Stimulated activated CD4-positive, alpha-beta T cell treated with anti-CD3 and anti-CD28 coated beads, TNF-alpha, amount 100 ng/mL, for 24 hours (primary cell): ENCODE results near the gene HNRNPF.
A peak's percentile ranks its signal among the peaks of the same experiment; 100 is the strongest.
"Not testable (repeated sequence)": the region's sequence is repeated elsewhere in the genome, so short reads cannot be mapped to it uniquely, and the experiment has no call there.

Source experiments
- DNase-seq, 3 experiments: peaks; one replicate each; pipeline ENCODE4 v3.0.0-alpha.2; 2020; ENCODE audit warnings: low read depth in 3 of 3

Gene HNRNPF, protein sequence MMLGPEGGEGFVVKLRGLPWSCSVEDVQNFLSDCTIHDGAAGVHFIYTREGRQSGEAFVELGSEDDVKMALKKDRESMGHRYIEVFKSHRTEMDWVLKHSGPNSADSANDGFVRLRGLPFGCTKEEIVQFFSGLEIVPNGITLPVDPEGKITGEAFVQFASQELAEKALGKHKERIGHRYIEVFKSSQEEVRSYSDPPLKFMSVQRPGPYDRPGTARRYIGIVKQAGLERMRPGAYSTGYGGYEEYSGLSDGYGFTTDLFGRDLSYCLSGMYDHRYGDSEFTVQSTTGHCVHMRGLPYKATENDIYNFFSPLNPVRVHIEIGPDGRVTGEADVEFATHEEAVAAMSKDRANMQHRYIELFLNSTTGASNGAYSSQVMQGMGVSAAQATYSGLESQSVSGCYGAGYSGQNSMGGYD

DNA sequence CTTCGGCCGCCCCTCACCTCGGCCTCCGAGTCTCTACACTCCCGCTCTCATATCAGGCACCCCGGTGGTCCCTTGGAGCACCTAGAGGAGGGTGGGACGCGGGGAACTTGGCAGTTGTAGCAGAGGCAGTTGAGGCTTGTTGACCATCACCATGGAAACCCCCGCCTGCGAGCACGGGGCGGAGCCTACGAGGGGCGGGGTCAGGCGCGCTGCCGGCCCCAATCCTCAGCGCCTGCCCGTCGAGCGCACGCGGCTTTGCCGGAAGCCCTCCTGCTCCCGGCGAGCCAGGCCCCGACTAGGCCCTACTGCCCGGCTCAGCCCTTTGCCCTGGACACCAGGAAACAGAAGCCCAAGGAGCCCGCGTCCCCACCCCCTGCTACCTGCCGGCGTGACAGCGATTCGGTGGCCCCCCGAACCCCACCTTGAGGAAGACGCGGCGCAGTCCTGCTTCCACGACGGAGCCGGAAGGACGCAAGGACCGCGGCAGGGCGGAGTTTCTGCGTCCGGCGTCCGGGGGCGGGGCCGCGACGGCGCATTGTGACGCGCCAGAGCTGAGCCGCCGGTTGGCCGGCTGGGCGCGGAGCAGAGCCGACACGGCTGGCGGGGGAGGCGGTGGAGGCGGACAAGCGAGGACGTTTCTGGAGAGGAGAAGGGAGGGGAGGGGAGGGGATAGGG, at the start of gene HNRNPF:
HNRNPF (minus strand) TSS at position 477 of the 675 bp plus-strand sequence. CDS start 21,302 bp downstream, outside the sequence.
- peak; percentile 87 to 94 (median 89) for DNase-seq

GRCh38 chr10:43458227-43458626, 49.2 kb upstream of the HNRNPF start:
- no peak for DNase-seq

GRCh38 chr10:43456561-43456960, 47.6 kb upstream of the HNRNPF start:
- not testable (repeated sequence) for DNase-seq

GRCh38 chr10:43454025-43454424, 45.0 kb upstream of the HNRNPF start:
- not testable (repeated sequence) for DNase-seq

- DNase-seq: no peak
Observed at GRCh38 chr10:43453266-43453831, 44.4 kb upstream of the HNRNPF start.

DNA sequence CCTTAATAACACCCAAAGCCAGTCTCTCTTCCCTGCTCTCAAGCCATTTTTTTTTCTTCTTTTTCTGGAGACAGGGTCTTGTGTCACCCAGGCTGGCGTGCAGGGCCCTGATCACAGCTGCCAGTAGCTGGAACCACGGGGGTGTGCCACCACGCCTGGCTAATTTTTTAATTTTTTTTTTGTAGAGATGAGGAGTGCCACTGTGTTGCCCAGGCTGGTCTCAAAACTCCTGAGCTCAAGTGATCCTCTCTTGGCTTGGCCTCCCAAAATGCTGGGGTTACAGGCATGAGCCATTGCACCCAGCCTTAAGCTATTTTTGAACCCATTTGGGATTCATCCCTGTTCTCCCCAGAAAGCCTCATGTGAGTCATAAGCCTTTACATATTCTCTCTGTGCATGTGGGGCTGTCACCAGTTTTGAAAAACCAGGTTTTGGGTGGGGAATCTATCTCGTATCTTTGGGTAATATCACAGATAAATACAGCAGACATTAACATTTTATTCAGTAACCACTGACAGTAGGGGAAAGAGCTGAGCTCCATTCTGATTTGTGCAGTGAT, 43.4 kb upstream of the HNRNPF start:
- DNase-seq: no peak

DNA sequence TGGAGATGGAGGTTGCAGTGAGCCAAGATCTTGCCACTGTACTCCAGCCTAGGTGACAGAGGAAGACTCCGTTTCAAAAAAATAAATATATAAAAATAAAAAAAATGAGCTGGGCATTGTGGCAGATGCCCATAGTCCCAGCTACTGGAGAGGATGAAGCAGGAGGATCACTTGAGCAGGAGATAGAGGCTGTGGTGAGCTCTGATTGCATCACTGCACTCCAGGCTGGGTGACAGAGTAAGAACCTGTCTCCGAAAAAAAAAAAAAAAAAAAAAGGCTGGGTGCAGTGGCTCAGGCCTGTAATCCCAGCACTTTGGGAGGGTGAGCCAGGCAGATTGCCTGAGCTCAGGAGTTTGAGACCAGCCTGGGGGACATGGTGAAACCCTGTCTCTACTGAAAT, 39.8 kb upstream of the HNRNPF start:
- DNase-seq: no peak

GRCh38 chr10:43446219-43447017, 37.4 kb upstream of the HNRNPF start:
- DNase-seq: not testable (repeated sequence)

DNA sequence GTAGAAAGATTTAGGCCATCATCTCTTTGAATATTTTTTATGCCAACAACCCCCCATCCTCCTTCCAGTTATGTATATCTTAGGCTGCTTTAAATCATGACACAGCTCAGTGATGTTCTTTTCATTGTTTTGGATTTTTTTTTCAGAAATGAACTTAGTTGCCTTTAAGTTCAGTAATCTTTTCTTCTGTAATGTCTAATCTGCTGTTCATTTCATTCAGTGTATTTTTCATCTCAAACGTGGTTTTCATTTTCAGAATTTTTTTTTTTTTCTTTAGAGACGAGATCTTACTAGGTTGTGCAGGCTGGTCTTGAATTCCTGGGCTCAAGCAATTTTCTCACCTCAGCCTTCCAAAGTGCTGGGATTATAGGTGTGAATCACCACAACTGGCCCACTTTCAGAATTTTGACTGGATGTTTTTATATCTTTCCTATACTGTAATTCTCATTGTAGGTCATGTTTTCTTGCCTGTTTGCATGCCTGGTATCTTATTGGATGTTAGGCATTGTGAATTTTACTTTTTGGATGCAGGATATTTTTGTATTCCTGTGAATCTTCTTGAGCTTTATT, 36.0 kb upstream of the HNRNPF start:
- no peak for DNase-seq

DNA sequence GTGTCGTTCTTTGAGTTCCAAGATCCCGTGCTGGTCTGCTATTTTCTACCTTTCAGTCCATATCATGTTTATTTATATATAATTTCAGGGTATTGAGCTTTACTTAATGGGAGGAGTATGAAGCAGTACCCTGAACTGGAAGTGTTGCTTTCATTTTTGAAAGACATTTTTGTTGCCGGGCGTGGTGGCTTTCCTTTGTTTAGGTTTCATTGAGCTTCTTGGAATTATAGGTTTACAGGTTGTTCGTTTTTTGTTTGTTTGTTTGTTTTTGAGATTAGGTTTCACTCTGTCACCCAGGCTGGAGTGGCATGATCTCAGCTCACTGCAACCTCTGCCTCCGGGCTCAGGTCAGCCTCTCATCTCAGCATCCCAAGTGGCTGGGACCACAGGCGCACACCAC, 35.3 kb upstream of the HNRNPF start:
- no peak for DNase-seq

DNA sequence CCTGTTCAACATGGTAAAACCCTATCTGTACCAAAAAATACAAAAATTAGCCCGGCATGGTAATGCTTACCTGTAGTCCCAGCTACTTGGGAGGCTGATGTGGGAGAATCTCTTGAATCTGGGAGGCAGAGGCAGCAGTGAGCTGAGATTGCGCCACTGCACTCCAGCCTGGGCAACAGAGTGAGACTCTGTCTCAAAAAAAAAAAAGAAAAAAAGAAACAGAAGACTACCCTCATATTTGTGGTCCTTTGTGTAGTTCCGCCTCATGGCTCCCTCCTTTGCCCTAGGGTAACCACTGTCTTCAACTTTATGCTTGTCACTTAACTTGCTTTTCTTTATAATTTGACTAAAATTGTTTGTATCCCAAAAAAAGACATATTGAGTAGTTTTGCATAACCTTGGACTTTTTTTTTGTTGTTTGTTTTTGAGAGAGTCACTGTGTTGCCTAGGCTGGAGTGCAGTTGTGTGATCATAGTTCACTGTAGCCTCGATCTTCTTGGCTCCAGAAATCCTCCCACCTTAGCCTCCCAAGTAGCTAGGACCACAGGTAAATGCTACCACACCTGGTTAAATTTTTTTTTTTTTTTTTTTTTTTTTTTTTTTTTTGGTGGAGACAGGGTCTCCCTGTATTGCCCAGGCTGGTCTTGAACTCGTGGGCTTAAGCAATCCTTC, 31.6 kb upstream of the HNRNPF start:
- DNase-seq: no peak

- no peak for DNase-seq
Observed at GRCh38 chr10:43437141-43437870, 28.3 kb upstream of the HNRNPF start.

- peak; percentile 69 to 88 (median 73) for DNase-seq
Observed at GRCh38 chr10:43436291-43437140, 27.5 kb upstream of the HNRNPF start, which contains the start of gene ZNF487. Gene ZNF487, plus strand, starts transcription at chr10:43437111. Its CDS starts 38,703 bp downstream, at chr10:43475814.

GRCh38 chr10:43430926-43431663, 22.1 kb upstream of the HNRNPF start:
- DNase-seq: no peak

- peak in 1 of 3 experiments; percentile 59 for DNase-seq
Observed at GRCh38 chr10:43427166-43427825, 18.3 kb upstream of the HNRNPF start.

DNA sequence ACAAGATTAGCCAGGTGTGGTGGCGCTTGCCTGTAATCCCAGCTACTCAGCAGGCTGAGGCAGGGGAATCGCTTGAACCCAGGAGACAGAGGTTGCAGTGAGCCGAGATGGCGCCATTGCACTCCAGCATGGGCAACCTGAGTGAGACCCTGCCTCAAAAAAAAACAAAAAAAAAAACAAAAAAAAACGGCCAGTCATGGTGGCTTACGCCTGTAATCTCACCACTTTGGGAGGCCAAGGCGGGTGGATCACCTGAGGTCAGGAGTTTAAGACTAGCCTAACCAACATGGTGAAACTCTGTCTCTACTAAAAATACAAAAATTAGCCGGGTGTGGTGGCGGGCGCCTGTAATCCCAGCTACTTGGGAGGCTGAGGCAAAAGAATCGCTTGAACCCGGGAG, 17.5 kb upstream of the HNRNPF start:
- not testable (repeated sequence) for DNase-seq

DNA sequence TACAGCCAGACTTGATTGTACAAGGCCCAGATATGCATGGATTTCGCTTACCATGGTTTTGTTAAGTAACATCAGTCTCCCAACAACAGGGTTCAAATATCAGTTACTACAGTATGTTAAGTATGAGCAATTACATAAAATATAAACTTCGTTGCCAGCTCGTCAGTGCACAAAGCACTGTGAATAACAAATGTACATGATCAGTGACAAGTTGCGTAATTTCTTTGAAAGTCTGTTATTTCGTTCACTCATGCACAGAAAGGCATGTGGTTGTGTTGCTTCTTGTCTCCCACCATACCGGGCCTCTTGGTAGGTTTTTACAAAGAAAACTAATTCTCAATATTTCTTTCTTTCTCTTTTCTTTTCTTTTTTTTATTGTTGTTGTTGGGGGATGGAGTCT, 15.4 kb upstream of the HNRNPF start:
- no peak for DNase-seq

DNA sequence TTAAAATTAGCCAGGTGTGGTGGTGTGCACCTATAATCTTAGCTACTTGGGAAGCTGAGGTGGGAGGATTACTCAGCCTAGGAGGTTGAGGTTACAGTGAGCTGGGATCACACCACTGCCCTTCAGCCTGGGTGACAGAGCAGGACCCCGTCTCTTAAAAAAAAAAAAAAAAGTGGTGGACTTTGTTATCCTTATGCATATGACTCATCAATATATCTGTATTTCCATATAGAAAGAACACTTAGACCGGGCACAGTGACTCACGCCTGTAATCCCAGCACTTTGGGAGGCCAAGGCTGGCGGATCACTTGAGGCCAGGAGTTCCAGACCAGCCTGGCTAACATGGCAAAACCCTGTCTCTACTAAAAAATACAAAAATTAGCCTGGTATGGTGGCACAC, 13.0 kb upstream of the HNRNPF start:
- DNase-seq: not testable (repeated sequence)
